K562 (cell line): ENCODE results near the gene NBPF8. TPM values are rescaled to one million over a fixed set of nuclear protein-coding genes. Genes with fewer than 3 reads are reported as not detected.
"Not testable (repeated sequence)": the region's sequence is repeated elsewhere in the genome, so short reads cannot be mapped to it uniquely, and the experiment has no call there.

Source experiments
- ATAC-seq: fragments of 200-7000 bp; cut with Tn5 transposase; 3 replicates; pipeline ENCODE4 v1.9.1; 2020; ENCODE audit warnings: moderate library complexity
- BruUV-seq: library from RNA; stranded (reverse); fragments of 400-500 nt; replicated peaks from 2 replicates; lab custom pipeline; 2021; lab: Mats Ljungman, UMichigan
- CTCF ChIA-PET: fragments of 300-600 bp; formaldehyde crosslinking; extraction: SDS; loops from one replicate; lab custom pipeline; 2021; ENCODE audit warnings: low intra/inter-chr PET ratio; lab: Yijun Ruan, JAX
- POLR2A ChIA-PET: fragments of 300-600, 350-650 bp; sonication (Branson Sonifier 250); formaldehyde crosslinking; extraction: SDS; loops from one replicate; lab custom pipeline; 2021; ENCODE audit warnings: antibody characterized with exemption, inconsistent platforms; lab: Yijun Ruan, JAX
- DNase-seq, 4 experiments: peaks; one replicate each; pipeline versions ENCODE4 v3.0.0 to v3.0.0-alpha.2; 2011 to 2018; ENCODE audit warnings: low spot score in 3 of 4, mixed read lengths in 3 of 4; ENCODE audit errors: extremely low read depth in 1 of 4
- FAIRE-seq: peaks from 2 replicates; lab custom pipeline; 2011; peaks lifted over from hg19 to GRCh38; lab: Jason Lieb, UNC
- H2AFZ ChIP-seq: 2 replicates; pipeline ENCODE4 v1.6.0; 2011; ENCODE audit warnings: low read depth, low read length, control low read depth, inconsistent platforms
- H3K27ac ChIP-seq: fragments of 200-600 bp; 3 replicates; pipeline ENCODE4 v1.8.0; 2011; ENCODE audit warnings: low read depth, mild to moderate bottlenecking, control low read depth, inconsistent platforms, low read length, moderate library complexity, mixed read lengths; ENCODE audit errors: extremely low read depth
- H3K27me3 ChIP-seq, 2 experiments: fragments of 300-600 bp in 1 of 2; 2 replicates in 1 of 2; 3 replicates in 1 of 2; pipeline versions ENCODE4 v1.6.0 to v1.8.0; 2011; ENCODE audit warnings: inconsistent platforms in 2 of 2, low read length in 2 of 2, mild to moderate bottlenecking in 1 of 2, mixed read lengths in 1 of 2, moderate library complexity in 1 of 2; ENCODE audit not compliant: control insufficient read depth in 2 of 2, insufficient read depth in 2 of 2
- H3K36me3 ChIP-seq: fragments of 300-600 bp; 3 replicates; pipeline ENCODE4 v1.8.0; 2011; ENCODE audit warnings: mild to moderate bottlenecking, low read length, inconsistent platforms; ENCODE audit not compliant: control insufficient read depth, insufficient read depth
- H3K4me1 ChIP-seq, 2 experiments: fragments of 200-600 bp in 1 of 2; replicated peaks in 1 of 2; 2 replicates in 1 of 2; 3 replicates in 1 of 2; pipeline versions ENCODE4 v1.5.1 to v1.8.0; 2011; ENCODE audit warnings: inconsistent platforms in 2 of 2, low read length in 2 of 2, mild to moderate bottlenecking in 1 of 2, mixed read lengths in 1 of 2, moderate library complexity in 1 of 2; ENCODE audit not compliant: control insufficient read depth in 2 of 2, insufficient read depth in 2 of 2
- H3K4me2 ChIP-seq: 2 replicates; pipeline ENCODE4 v1.6.1; 2011; ENCODE audit warnings: low read length, control low read depth, inconsistent platforms, mixed read lengths; ENCODE audit not compliant: insufficient read depth
- H3K4me3 ChIP-seq: fragments of 200-600 bp; sonication (generic), shearing (Covaris generic); 2 replicates; pipeline ENCODE4 v1.5.1; 2016; ENCODE audit warnings: control low read depth, inconsistent platforms
- H3K79me2 ChIP-seq: fragments of 200-600 bp; 3 replicates; pipeline ENCODE4 v1.8.0; 2011; ENCODE audit warnings: low read length, inconsistent platforms; ENCODE audit not compliant: control insufficient read depth, insufficient read depth
- H3K9ac ChIP-seq, 2 experiments: 2 replicates each; pipeline versions ENCODE4 v1.6.0 to v1.6.1; 2011; ENCODE audit warnings: low read depth in 2 of 2, low read length in 2 of 2, control low read depth in 1 of 2, inconsistent platforms in 1 of 2, mild to moderate bottlenecking in 1 of 2, mixed read lengths in 1 of 2; ENCODE audit not compliant: insufficient read depth in 1 of 2
- H3K9me1 ChIP-seq: one replicate; pipeline ENCODE4 v1.6.0; 2011; ENCODE audit warnings: inconsistent platforms, mild to moderate bottlenecking, low read length, moderate library complexity; ENCODE audit not compliant: control insufficient read depth, insufficient read depth
- H3K9me3 ChIP-seq: replicated peaks from 2 replicates; pipeline ENCODE4 v1.5.1; 2011; ENCODE audit warnings: low read depth, low read length, inconsistent platforms; ENCODE audit not compliant: control insufficient read depth, insufficient read depth
- H4K20me1 ChIP-seq: replicated peaks from 2 replicates; pipeline ENCODE4 v1.6.1; 2011; ENCODE audit warnings: low read length, inconsistent platforms, mixed read lengths; ENCODE audit not compliant: control insufficient read depth, insufficient read depth
- ARID1B ChIP-seq: fragments of 450-650 bp; IDR thresholded peaks from 2 replicates; pipeline ENCODE4 v1.6.1; 2016; ENCODE audit warnings: antibody characterized with exemption, mild to moderate bottlenecking, inconsistent platforms
- CBFA2T3 ChIP-seq: fragments of 450-650 bp; IDR thresholded peaks from 2 replicates; pipeline ENCODE4 v1.6.1; 2017
- CTBP1 ChIP-seq: fragments of 450-650 bp; IDR thresholded peaks from 2 replicates; pipeline ENCODE4 v1.6.1; 2016; ENCODE audit warnings: borderline replicate concordance
- CXXC5 ChIP-seq: fragments of 250-450 bp; sonication (Bioruptor Pico); IDR thresholded peaks from 2 replicates; pipeline ENCODE4 v1.8.0; 2022; ENCODE audit warnings: inconsistent platforms, mild to moderate bottlenecking, moderate library complexity
- DPF2 ChIP-seq: fragments of 450-650 bp; IDR thresholded peaks from 2 replicates; pipeline ENCODE4 v1.6.1; 2016
- KDM1A ChIP-seq, 2 experiments: fragments of 450-650 bp; IDR thresholded peaks; 2 replicates each; pipeline ENCODE4 v1.6.1; 2016; ENCODE audit warnings: mild to moderate bottlenecking in 2 of 2
- KLF16 ChIP-seq: IDR thresholded peaks from 2 replicates; pipeline ENCODE4 v1.6.1; 2016; ENCODE audit warnings: antibody characterized with exemption
- MEIS2 ChIP-seq: fragments of 450-650 bp; IDR thresholded peaks from 2 replicates; pipeline ENCODE4 v1.6.1; 2014; ENCODE audit warnings: mild to moderate bottlenecking; ENCODE audit not compliant: partially characterized antibody
- MTA2 ChIP-seq: fragments of 450-650 bp; IDR thresholded peaks from 2 replicates; pipeline ENCODE4 v1.6.1; 2016; ENCODE audit warnings: low read depth
- NCOR1 ChIP-seq: fragments of 450-650 bp; IDR thresholded peaks from 2 replicates; pipeline ENCODE4 v1.6.1; 2016; ENCODE audit warnings: mild to moderate bottlenecking, moderate library complexity
- NFIC ChIP-seq: fragments of 450-650 bp; IDR thresholded peaks from 2 replicates; pipeline ENCODE4 v1.6.1; 2017; ENCODE audit warnings: mild to moderate bottlenecking, inconsistent platforms
- PRDM10 ChIP-seq: fragments of 450-650 bp; IDR thresholded peaks from 2 replicates; pipeline ENCODE4 v1.6.1; 2018; ENCODE audit not compliant: partially characterized antibody
- RCOR1 ChIP-seq, 2 experiments: IDR thresholded peaks; 2 replicates each; pipeline ENCODE4 v1.6.1; 2012; ENCODE audit warnings: low read depth in 2 of 2, low read length in 2 of 2, borderline replicate concordance in 1 of 2, improper control_type of control experiment in 1 of 2
- SMAD4 ChIP-seq: fragments of 250-450 bp; sonication (Bioruptor Pico); conservative IDR thresholded peaks from 2 replicates; pipeline ENCODE4 v1.8.0; 2021; ENCODE audit warnings: inconsistent platforms, mild to moderate bottlenecking, moderate library complexity
- SMARCA4 ChIP-seq: fragments of 450-650 bp; IDR thresholded peaks from 2 replicates; pipeline ENCODE4 v1.6.1; 2016
- SMARCC2 ChIP-seq: fragments of 450-650 bp; IDR thresholded peaks from 2 replicates; pipeline ENCODE4 v1.6.1; 2017; ENCODE audit warnings: antibody characterized with exemption, moderate library complexity, mild to moderate bottlenecking, low read depth
- SMARCE1 ChIP-seq: fragments of 450-650 bp; IDR thresholded peaks from 2 replicates; pipeline ENCODE4 v1.7.1; 2016; ENCODE audit warnings: mild to moderate bottlenecking
- SOX6 ChIP-seq: fragments of 450-650 bp; IDR thresholded peaks from 2 replicates; pipeline ENCODE4 v1.6.1; 2014; ENCODE audit warnings: mild to moderate bottlenecking
- TAL1 ChIP-seq: fragments of 450-650 bp; IDR thresholded peaks from 2 replicates; pipeline ENCODE4 v1.6.1; 2016; ENCODE audit warnings: mild to moderate bottlenecking
- TCF3 ChIP-seq: sonication (generic); formaldehyde crosslinking; IDR thresholded peaks from 2 replicates; pipeline ENCODE4 v1.4.0; 2020; ENCODE audit warnings: mild to moderate bottlenecking, missing genetic modification reagents
- TEAD4 ChIP-seq, 2 experiments: sonication (generic) in 1 of 2; formaldehyde crosslinking in 1 of 2; IDR thresholded peaks; 2 replicates each; pipeline versions ENCODE4 v1.6.1 to v1.8.0; 2012 to 2022; ENCODE audit warnings: borderline replicate concordance in 1 of 2, inconsistent platforms in 1 of 2, low read length in 1 of 2, mild to moderate bottlenecking in 1 of 2, missing genetic modification reagents in 1 of 2
- TRIM24 ChIP-seq, 2 experiments: fragments of 450-650 bp; IDR thresholded peaks; 2 replicates each; pipeline ENCODE4 v1.6.1; 2016
- WGBS: fragments of 100-300 bp; shearing (Covaris generic); methylation state at CpG from one replicate; pipeline ENCODE4 v1.1.6; 2016; ENCODE audit warnings: low coverage, mixed read lengths; ENCODE audit not compliant: insufficient coverage; ENCODE audit errors: missing lambda C conversion rate; 5-methylcytosine and 5-hydroxymethylcytosine counted together
- in situ Hi-C: fragments of 300-500 bp; cut with MboI; formaldehyde crosslinking; loops from 4 replicates; pipeline ENCODE4 v1.15.0; 2018; ENCODE audit warnings: inconsistent platforms, mixed read lengths
- intact Hi-C: fragments of 100-400 bp; cut with micrococcal nuclease; formaldehyde crosslinking; loops from 2 replicates; pipeline ENCODE4 v1.14.2; 2022
- polyA plus RNA-seq, 8 experiments: library from polyadenylated mRNA; depleted of rRNA in 4 of 8; stranded (reverse) in 5 of 8; unstranded in 3 of 8; fragments of >200 nt; fragmentation: Nextera tagmentation in 2 of 8; fragmentation: Illumina TruSeq in 1 of 8; extraction: Ambion mirVana in 2 of 8; extraction: Trizol in 1 of 8; gene quantifications; 2 replicates each; pipeline versions ENCODE4 v1.2.1 to v1.2.3, GENCODE V29; 2011 to 2014; ENCODE audit warnings: inconsistent platforms in 1 of 8, missing spikeins in 1 of 8
- total RNA-seq, 7 experiments: library from RNA; depleted of rRNA in 6 of 7; stranded (reverse); fragments of >200 nt in 6 of 7; fragmentation: Illumina TruSeq in 2 of 7; extraction: Trizol in 2 of 7; gene quantifications; 2 replicates each; pipeline versions ENCODE4 v1.2.1 to v1.2.3, GENCODE V29; 2011 to 2021; ENCODE audit warnings: low replicate concordance in 1 of 7
- TF ChIP-seq, protein P1 (sequence below): sonication (generic); IDR thresholded peaks from 2 replicates; pipeline ENCODE4 v1.6.1; 2016

The NBPF8 gene
- total and polyA plus RNA-seq, 9 of the 15 experiments (the other 6 are each of a cell fraction or from before 2014, with no cell fraction given) = 1.7 to 14.7 (median 7.1) TPM

GRCh38 chr1:120425063-120425462, 10.2 kb downstream of the NBPF8 start:
- H3K27ac ChIP-seq; H3K4me2 ChIP-seq; H2AFZ ChIP-seq; H3K79me2 ChIP-seq; H3K9ac ChIP-seq; H3K36me3 ChIP-seq; H3K4me1 ChIP-seq; H4K20me1 ChIP-seq; POLR2A ChIA-PET; BruUV-seq; H3K4me3 ChIP-seq; intact Hi-C loops; H3K9me1 ChIP-seq; H3K27me3 ChIP-seq; H3K9me3 ChIP-seq; ATAC-seq; CTCF ChIA-PET; in situ Hi-C loops; FAIRE-seq; TF ChIP-seq TEAD4 (CRISPR knock-in tag; IDR thresholded peaks at IDR 0.05; ENCODE audit: borderline replicate concordance): not testable (repeated sequence)
- DNase-seq = peak in 1 of 4 experiments; percentile 52
- WGBS = 2% methylated on average over 7 of the region's 7 CpGs
- TF ChIP-seq SMAD4 (CRISPR knock-in tag) (peak; percentile 94), DPF2 (peak; percentile 60), SMARCC2 (0 out of 2 replicates have a peak, but pooled peaks have one; percentile 29), TCF3 (CRISPR knock-in tag) (peak; percentile 56), NFIC (peak; percentile 45; the same call in 1 of the 2 replicates), RCOR1 (IDR thresholded peaks at IDR 0.05; ENCODE audit: borderline replicate concordance in 1 of 2, low read depth in 2 of 2, low read length in 2 of 2) (0 out of 4 replicates have a peak, but pooled peaks of 1 of the 2 experiments have one; percentile 21), NCOR1 (peak; percentile 79), MTA2 (peak; percentile 59; the same call in 1 of the 2 replicates), CBFA2T3 (peak; percentile 84), CTBP1 (peak; percentile 64), TRIM24 (IDR thresholded peaks at IDR 0.05) (peak in 1 of 2 experiments; percentile 41; a peak in 2 of 4 replicates), TEAD4 (IDR thresholded peaks at IDR 0.05; ENCODE audit: low read length) (0 out of 2 replicates have a peak, but pooled peaks have one; percentile 26), KLF16 (peak; percentile 41; the same call in 1 of the 2 replicates), PRDM10 (peak; percentile 51), CXXC5 (CRISPR knock-in tag) (peak; percentile 41; the same call in 1 of the 2 replicates), MEIS2 (peak; percentile 13), SMARCE1 (peak; percentile 61; the same call in 1 of the 2 replicates), KDM1A (IDR thresholded peaks at IDR 0.05) (peak in 1 of 2 experiments; percentile 17; a peak in 1 of 4 replicates), SOX6 (peak; percentile 54; the same call in 1 of the 2 replicates), ARID1B (peak; percentile 75), SMARCA4 (peak; percentile 66), TAL1 (peak; percentile 59)
- TF ChIP-seq, protein P1, sequence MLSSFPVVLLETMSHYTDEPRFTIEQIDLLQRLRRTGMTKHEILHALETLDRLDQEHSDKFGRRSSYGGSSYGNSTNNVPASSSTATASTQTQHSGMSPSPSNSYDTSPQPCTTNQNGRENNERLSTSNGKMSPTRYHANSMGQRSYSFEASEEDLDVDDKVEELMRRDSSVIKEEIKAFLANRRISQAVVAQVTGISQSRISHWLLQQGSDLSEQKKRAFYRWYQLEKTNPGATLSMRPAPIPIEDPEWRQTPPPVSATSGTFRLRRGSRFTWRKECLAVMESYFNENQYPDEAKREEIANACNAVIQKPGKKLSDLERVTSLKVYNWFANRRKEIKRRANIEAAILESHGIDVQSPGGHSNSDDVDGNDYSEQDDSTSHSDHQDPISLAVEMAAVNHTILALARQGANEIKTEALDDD = 0 out of 2 replicates have a peak, but pooled peaks have one; percentile 34
